Retinal pigment epithelial cell (primary cell): ENCODE measurements around the gene MACO1.

Experiments used
- DNase-seq: peaks from one replicate; pipeline ENCODE4 v3.0.0-alpha.2; 2010; ENCODE audit warnings: low read depth
- H3K4me3 ChIP-seq: 2 replicates; pipeline ENCODE4 v1.5.1; 2011; ENCODE audit warnings: mild to moderate bottlenecking, low read length, control low read depth, moderate library complexity
- TF ChIP-seq, protein P1 (sequence below): conservative IDR thresholded peaks from 2 replicates; pipeline ENCODE4 v1.5.1; 2011; ENCODE audit warnings: low read depth, low read length, control low read depth, inconsistent platforms

MACO1 gene

DNA sequence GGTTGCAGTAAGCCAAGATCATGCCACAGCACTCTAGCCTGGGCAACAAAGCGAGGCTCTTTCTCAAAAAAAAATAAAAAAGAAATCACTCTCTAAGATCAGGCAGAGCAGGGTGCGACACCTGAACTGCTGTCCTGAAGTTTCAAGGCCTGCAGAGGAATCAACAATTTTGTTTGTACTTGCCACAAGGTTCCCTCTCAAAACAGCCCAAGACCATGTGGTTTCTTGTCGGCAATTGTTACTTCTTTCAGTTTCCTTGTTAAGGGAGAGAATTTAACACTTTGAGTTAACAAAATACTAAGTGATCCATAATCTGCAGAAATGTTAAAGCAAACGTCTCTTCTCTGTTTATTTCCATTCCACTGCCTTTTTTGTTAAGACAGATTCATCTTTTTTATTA is 36.5 kb downstream of the MACO1 start:
- TF ChIP-seq, protein P1, sequence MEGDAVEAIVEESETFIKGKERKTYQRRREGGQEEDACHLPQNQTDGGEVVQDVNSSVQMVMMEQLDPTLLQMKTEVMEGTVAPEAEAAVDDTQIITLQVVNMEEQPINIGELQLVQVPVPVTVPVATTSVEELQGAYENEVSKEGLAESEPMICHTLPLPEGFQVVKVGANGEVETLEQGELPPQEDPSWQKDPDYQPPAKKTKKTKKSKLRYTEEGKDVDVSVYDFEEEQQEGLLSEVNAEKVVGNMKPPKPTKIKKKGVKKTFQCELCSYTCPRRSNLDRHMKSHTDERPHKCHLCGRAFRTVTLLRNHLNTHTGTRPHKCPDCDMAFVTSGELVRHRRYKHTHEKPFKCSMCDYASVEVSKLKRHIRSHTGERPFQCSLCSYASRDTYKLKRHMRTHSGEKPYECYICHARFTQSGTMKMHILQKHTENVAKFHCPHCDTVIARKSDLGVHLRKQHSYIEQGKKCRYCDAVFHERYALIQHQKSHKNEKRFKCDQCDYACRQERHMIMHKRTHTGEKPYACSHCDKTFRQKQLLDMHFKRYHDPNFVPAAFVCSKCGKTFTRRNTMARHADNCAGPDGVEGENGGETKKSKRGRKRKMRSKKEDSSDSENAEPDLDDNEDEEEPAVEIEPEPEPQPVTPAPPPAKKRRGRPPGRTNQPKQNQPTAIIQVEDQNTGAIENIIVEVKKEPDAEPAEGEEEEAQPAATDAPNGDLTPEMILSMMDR, result no peak
- no peak overlapping the region for H3K4me3 ChIP-seq
- DNase-seq, result no peak

DNA sequence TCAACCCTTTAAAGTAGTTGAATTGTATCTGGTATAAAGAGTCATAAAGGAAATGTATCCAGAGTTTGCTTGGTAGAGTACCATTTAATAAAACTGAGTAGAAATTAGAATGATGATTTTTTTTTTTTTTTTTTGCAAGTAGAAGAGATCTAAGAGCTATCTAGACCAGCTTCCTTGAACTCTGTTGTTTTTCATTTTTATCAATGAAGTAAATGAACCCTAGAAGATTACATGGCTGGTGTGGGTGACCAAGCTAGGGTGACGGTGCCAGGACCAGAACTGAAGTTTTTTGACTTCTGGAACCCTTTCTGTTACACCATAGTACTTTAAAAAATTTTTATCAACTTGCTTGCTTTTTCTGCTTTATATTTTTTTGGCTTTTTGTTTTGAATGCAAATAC is 36.9 kb downstream of the MACO1 start:
- no peak for DNase-seq
- TF ChIP-seq, protein P1, result no peak

DNA sequence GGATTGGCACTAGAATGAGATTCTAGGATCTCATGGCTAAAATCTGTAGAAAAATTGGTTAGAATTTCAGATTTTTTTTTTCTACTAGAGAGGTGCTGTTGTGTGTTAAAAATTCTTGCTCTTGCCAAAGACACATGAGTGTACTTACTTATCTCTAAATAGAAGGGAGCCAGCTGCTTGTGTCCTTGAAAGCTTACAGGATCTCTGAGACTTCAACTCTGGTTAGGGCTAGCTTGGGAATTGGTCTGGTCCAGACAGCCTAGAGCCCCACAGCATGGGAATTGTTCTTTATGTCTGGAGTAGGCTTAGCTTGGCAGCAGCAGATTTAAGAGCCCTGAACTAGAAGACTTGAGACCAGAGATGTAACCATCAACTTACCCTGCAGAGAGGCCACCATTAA is 37.3 kb downstream of the MACO1 start:
- TF ChIP-seq, protein P1, result no peak
- no peak overlapping the region for H3K4me3 ChIP-seq
- DNase-seq, result no peak

More for the DNA sequence above, 36.9 kb downstream of the MACO1 start:
- H3K4me3 ChIP-seq, result no peak overlapping the region

DNA sequence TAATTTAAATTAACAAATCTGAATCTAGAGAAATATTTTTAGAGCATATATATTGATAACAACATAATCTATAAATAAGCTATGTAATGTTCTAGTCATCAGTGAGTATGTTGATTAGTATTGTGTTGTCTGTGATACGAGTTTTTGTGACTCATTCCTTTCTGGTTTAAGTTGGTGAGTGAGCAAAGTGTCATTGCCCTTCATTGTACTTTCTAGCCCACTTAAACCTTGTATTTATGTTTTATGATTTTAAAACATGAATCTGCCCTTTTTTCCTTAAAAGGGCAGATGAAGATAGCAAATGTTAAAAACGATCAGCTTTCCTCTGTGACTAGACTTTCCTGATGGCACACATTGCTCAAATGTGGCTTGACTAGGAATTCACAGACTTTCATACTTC is 38.5 kb downstream of the MACO1 start:
- H3K4me3 ChIP-seq, result no peak overlapping the region
- no peak for DNase-seq
- TF ChIP-seq, protein P1, result no peak

DNA sequence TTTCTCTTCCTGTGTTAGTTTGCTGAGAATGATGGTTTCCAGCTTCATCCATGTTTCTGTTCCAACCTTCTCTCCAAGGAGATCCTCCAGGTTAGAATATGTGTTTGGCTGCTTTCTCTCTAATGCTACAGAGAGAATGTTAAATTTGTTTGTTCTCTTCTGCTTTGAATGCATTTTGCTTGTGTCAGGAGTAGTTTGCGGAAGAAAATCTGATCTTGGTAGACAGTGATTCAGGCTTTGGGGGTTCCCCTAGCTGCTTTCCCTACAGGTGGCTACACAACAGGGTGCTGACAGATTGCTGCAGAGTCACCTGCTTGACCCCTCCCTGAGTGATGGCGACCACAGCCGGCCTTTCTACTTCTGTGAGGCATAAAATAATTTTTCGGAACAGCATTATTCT is 41.8 kb downstream of the MACO1 start:
- TF ChIP-seq, protein P1, result no peak
- no peak for DNase-seq
- no peak overlapping the region for H3K4me3 ChIP-seq

DNA sequence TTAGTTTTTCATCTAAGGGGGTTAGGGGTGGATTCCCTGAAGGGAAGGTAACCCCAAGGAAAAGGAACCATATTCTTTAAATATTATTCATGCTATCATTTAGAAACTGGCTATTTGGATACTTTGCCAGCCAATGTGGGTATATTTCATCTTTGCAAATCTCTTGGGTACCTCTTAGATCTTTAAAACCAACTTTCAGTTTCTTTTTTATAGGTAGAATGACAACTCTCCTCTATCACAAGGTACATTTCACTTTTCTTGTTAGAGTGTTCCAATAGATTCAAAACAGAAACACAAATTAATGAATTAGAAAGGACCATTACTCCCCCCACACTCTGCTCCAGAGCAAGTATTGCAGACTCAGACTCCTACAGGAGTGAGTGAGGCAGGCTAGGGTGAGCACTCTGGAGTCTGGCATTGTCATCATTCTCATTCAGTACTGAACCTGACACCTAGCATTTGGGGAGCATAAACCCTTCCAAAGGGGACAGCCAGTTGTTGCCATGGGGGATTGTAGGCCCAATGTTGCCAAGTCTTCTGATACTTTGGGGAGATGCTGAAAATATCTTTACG is 43.0 kb downstream of the MACO1 start:
- H3K4me3 ChIP-seq, result no peak overlapping the region
- TF ChIP-seq, protein P1, result no peak
- no peak for DNase-seq

DNA sequence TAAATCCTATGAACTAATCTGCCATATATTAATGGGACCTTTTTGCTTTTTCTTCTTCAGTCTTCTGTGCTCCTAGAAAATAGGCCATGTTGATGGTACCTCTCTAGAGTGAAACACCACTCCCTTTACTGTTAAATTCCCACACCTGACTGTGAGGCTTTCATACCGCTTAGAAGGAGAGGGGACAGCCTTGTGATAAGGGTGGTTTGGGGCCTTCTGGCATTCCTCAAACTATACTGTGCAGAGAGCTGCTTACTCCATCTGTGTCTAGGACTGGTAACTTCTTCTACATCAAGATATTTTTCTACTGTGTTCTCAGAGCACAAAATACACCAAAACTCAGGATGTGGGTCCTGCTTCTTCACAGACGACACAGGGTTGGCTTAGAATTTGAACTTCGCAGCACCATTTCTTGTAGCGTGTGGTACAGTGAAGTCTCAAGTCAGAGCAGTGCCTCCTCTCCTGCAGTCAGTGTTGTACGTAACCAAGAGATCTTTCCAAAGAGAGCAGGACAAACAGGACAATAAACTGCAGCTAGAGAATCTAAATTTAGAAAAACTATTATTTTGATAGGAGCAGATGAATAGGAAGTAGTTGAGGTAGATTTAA is 43.8 kb downstream of the MACO1 start:
- TF ChIP-seq, protein P1, result no peak
- DNase-seq, result no peak
- H3K4me3 ChIP-seq, result no peak overlapping the region
